Activated CD4-positive, alpha-beta T cell treated with anti-CD3 and anti-CD28 coated beads, Interleukin-2, Interleukin-4, amounts not matched to agents 100 ng/mL and 50 ng/mL, durations not matched to agents 16 hours and 8 hours (primary cell): ENCODE results near the gene TCF7L2.
A peak's percentile ranks its signal among the peaks of the same experiment; 100 is the strongest.

ENCODE experiments used
- DNase-seq: peaks from one replicate; pipeline ENCODE4 v3.0.0-alpha.2; 2020; ENCODE audit warnings: low spot score

TCF7L2 gene

DNA sequence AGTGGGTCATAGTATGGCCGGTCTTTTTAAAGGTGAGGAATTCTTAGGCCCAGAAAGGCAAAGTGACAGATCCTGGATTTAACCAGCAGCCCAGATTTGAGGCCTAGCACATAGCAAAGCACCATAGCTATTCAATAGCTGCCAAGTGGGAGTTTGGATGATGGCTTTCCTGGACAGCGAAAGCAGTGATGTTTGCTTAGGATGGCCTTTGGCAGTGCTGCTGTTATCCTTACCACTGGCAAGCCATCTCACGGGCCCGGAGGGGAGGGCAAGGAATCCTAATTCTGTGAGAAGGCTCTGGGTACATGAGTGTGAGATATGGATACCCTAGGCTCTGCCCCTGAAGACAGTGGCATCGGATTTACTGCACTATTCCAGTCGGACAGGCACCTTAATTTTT is 50.4 kb downstream of the TCF7L2 start:
- no peak for DNase-seq

DNA sequence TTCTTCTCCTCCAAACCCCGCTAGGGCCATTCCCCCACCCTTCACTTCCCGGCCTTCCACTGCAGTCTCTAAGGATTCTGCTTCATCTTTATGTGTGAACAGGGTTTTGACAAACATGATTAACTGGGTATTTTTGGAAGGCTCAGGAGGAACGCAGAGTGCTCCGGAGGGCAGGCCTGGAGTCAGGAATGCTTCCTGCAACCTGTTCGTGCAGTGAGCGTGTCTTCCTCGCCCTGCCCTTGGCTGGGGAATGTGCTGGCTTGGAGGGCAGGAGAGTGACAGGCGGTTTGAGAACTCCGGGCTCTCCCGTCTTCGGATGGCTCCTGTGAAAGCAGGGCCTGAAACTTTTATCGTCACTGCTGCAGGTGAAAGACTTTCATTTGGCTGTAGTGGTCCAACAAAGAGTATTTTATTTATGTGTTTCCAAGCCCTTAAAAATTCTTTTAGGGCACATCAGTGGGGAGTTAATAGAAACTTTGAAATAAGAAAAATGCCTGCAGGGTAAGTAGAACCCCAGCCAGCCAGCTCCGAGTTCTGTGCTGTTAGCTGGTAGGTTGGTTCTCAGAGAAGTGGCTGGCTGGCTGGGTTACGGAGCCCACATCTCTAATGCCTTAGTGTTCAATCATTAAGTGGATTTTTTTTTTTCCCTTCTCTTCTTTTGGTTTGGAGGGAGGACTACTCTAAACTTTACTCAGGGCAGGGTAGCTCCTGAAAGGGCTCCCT is 51.0 kb downstream of the TCF7L2 start:
- DNase-seq: no peak

DNA sequence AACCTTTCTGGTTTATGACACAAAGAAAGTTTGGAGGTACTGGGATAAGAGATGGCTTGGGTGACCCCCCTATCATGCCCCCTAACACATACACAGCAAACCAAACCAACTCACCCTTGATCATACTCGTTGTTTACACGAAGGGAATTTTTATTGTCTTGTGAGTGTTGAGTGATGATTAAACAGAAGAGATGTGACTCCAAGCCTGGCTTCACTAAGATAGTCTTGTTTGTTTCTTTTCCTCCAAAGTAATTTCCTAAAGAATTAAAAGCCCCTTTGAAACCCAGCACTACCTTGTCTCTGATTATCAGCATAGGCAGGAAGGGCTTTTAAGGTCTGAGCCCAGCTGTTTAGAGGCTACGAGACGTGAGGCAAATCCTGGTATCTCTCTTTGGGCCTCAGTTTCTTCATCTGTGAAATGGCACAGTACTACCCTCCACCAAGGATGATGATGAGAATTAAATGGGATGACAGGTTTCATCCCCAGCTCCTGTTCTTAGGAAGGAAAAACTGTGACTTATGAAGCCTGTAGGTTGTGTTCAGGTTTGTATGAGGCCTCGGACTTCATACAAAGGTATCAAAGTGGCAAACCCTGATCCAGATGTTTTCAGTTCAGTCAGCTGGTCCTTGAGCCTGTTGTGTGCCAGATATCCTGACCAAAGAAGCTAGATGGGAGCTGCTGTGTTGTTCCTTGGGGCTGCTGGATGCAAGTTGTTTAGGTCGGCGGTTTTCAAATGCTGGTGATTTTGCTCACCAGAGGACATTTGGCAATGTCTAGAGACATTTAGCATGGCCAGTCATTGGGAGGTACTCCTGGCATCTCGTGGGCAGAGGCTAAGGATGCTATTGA is 51.8 kb downstream of the TCF7L2 start:
- no peak for DNase-seq

DNA sequence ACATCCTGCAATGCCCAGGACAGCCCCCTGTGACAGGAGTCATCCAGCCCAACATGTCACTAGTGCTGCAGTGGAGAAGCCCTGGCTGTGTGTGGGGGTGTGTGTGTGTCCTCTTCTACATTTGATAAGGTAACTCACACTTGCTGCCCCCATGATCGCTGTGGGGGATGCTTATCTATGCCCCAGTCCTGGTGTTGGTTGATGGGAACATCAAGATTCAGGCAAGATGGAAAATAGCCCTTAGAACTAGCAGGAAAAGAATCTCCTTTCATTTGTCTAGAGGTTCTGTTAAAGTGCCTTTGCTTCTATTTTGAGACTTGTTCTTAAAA is 52.4 kb downstream of the TCF7L2 start:
- no peak for DNase-seq

DNA sequence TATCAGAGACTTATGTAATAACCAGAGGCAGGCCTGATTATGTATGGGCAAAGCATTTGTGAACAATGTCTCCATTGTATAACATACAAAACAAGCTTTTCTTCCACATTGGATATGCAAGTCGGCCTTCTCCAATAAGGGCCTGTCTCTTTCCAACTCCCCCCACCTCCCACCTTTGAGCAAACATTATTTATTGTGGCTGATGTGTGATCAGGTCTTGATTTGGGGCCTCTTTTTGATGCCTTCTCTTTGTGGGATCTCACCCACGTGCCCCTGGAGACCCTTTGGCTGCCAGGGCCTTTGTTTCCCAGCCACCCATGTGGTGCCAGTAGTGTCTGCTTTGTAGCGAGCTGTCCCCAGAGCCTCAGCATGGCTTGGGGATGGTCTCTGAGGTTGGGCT is 53.0 kb downstream of the TCF7L2 start:
- DNase-seq: no peak

DNA sequence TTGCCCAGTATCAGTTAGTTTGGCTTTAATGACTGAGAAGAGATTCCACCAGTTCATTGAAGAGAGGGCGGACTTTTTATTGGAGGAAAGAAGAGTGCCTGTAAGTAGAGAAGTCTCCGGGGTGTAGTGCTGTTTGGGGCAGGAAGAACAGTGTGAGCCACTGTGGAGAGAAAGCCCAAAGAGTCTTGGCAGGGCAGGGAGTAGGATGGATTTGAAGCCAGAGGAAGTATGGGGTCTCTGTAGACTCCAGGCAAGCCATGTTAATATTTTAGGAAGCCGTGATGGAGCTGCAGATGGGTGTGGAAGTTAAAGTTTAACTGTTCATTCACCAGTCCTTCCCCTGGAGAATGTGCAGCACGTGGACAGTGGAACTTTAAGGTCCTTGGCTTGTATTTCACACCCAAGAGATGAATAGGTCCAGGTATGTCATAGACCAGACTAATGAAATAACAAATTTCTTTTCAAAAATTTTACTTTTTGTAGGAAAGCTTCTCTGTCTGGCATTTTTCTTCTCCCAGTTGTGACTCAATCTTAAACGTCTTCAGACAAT is 54.1 kb downstream of the TCF7L2 start:
- DNase-seq: no peak

DNA sequence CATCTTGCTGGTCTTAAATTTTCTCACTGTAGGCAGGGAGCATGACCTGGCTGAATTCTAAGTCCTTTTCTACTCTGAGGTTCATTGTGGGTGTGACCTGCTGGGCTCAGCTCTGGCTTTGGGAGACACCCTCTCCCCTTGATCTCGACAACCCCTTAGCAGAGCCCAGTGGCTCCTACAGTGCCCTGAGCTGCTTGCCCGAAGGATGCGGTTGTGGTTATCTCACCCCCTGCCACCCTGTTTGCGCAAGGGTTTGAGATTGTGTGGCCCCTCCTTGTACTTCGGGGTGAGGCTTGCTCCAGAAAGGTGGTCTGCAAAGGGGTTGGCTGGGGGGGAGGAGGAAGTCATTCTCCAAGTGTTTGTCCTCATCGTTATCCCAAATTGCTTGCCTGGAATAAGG is 55.3 kb downstream of the TCF7L2 start:
- no peak for DNase-seq

DNA sequence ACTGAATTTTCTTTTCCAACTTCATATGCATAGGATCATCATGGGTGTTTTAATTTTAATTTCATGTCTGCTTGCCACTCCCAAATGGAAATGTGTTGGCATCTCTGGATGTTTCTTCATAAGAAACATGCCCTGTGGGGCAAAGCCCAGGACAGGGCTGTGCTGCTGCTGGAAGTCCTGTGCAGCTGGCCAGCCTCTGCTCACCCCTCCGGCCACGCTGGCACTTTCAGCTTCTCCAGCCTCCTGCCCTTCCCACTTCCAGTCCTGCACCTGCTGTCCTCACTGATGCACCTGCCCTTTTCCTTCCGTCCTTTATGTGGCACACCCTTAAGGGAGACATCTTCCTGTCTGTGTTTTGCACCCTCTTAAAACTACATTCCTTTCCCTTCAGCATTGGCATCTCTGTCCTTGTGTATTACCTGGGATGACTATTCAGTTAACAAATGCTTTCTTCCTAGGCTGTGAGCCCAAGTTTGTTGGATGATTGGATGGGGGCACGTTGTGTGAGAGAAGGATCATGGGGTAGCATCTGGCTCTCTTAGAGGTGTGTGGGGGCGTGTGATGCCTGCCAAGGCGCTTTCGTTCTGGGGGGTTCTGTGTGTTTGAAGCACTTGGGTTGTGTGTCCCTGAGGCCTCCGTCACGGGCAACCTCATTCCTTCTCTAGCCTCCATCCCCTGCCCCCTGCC is 56.8 kb downstream of the TCF7L2 start:
- no peak for DNase-seq

DNA sequence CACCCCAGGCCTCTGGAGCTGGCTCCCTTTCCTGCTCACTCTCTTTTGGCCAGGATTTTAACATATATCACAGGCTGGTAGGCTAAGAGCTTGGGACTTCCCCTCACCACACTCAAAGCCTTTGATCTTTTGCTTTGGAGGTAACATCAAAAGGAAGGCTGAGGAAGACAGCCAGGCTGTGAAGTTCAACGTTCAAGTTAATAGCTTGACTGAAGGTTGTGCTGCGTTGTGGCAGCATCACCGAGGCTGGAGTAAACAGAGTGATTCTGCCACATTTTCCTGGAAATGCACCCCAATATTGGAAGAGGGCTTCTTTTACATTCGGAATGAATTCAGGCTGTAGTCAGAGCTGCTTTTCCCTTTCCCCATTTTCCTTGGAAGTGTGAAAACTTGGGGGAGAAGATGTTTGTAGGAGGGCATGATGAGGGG is 57.3 kb downstream of the TCF7L2 start:
- peak; percentile 41 for DNase-seq

DNA sequence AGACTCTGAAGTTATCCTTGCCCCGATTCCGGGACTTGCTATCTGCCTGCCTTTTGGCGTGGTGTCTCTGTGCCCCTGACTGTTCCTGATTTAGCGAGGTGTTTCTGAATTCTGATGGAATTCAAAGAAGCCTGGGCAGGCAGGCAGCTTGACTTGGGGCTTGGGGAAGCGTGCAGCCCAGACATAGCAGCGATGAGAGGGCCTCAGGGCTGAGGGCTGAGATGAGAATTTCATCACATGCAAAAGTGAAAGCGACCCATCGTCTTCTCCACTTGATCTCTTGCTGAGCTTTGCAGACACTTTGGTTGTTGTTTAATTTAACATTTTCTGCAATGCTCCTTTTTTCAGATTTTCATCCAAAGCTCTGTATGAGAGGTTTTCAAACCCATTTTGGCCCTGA is 57.8 kb downstream of the TCF7L2 start:
- DNase-seq: no peak

DNA sequence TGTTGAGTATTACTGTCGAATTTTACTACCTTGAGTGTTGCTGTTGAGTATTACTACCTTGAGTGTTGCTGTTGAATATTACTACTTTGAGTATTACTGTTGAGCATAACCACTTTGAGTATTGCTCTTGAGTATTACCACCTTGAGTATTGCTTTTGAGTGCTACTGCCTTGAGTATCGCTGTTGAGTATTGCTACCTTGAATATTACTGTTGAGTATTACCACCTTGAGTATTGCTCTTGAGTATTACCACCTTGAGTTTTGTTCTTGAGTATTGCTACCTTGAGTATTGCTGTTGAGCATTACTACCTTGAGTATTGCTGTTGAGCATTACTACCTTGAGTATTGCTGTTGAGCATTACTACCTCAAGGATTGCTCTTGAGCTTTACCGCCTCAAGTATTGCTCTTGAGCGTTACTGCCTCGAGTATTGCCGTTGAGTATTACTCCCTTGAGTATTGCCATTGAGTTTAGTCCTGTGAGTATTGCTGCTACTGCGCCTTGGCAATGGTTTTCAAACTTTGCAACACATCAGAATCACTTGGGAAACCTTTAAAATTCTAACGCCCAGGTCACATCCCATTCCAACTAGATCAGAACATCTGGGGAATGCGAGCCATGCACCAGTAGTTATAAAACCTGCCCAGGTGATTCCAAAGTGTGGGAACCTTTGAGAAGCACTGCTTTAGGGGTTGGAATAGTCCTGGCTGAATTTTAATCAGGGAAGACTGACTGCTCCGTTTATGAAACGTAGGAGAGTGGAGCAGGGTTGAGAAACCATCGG is 61.7 kb downstream of the TCF7L2 start:
- DNase-seq: no peak

DNA sequence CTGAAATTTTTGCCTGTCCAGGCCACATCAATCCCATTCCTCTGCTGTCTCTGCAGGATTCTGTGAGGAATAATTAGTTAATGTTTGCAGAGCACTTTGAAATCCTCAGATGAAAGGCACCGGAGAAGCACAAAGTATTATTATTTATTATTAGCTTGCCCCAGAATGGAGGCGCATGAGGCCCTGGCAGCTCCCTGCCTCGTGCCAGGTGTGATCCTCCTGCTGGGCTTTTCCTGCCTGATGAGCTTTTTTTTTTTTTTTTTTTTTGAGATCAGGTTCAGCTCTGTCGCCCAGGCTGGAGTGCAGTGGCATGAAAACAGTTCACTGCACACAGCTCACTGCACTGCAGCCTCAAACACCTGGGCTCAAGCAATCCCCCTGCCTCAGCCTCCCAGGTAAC is 65.2 kb downstream of the TCF7L2 start:
- no peak for DNase-seq

DNA sequence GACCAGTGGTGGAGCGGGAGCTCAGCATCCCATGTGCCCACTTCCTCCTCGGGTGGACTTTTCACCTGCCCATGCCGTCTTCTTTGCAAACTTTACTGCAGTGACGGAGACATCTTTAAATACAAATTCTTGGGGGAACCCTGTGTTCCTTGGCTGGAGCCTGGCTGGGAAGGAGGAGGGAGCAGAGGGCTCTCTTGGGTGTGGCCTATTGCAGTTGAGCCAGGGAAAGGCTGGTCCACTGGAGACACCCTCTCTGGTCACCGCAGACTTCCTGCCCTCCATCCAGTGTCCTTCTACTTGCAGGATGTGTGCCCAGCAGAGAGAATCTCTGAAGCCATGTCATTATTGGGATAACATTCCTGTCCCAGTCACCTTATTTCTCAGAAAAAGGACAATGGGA is 67.3 kb downstream of the TCF7L2 start:
- DNase-seq: no peak

DNA sequence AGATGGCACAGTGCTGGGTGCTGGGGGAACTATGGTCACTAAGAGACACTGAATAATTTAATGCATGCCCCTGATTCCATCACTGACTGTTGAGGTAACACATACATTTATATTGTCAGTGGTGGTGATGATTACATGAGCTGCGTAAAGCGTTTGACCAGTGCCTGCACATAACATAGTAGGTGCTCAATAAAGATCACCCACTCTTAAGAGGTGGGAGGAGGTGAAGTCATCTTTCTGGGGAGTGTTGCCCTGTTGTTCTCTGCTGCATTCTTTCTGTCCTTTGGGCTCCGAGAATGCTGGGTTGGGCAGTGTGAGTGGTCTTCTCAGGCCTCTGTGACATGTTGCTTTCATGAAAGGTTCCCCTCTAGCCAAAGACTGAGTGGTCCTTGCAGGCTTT is 68.0 kb downstream of the TCF7L2 start:
- no peak for DNase-seq

DNA sequence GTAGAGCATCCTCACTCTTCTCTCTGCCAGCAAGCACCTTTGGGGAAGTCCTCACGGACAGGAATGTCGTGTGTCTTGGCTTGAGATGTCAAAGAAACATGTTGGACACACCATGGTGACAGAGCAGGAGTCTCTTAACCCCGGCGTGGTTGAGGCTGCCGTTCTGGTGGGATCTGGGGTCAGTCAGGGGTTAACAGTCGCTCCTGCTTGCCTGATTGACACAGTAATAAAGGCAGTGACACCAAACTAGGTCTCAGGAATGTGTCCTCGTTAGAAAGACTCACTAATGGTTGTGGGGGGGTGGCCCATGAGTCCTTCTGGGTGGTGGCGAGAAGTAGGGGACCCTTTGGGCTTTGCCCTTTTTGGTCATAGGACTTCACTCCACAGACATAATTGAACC is 69.0 kb downstream of the TCF7L2 start:
- no peak for DNase-seq

DNA sequence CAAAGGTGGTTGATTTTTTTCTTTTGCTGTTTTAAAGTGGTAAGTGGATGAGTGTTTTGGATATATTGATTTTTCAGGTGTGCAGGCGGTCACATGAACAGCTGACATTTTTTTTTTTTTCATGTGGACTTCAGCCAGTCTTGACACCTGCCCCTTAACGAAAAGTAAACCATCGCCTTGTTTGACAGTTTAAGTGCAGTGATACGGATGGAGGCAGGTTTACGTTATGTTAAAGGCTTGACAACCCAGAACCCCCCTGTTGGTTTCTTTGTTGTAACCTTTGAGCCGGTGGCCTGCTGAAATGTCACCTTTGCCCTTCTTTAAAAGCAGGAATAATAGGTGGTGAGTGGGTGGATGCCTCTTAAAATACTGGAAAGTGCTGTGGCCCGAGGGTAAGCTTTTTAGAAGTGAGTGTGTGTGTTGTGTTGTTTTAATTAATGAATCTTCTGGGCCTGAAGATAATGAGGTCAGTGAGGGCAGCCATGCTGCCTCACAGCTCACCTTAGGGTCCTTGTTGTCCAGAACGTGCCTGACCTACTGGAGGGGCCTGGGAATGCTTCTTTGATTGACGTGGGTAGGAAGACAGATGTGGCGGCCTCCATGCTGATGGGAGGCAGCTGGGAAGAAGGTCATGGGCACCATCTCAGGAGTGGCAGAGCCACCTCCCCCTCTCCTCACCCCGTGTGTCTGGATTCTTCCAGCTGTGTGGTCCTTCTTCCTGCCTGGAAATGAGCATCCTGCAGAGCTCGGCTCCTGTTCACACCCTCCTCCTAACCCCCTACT is 69.8 kb downstream of the TCF7L2 start:
- DNase-seq: no peak

DNA sequence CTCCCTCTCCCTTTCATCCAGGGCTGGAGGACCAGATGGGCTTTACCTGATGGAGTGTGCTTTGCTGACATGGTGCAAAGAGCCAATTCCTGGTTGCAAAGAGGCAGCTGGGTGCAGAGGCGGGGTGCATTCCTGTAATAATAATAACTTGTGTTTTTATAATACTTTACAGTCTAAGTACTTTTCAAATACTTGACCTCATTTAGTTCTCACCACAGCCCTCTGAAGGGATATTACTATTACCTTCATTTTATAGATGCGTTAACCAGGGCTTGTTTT is 70.4 kb downstream of the TCF7L2 start:
- DNase-seq: no peak

DNA sequence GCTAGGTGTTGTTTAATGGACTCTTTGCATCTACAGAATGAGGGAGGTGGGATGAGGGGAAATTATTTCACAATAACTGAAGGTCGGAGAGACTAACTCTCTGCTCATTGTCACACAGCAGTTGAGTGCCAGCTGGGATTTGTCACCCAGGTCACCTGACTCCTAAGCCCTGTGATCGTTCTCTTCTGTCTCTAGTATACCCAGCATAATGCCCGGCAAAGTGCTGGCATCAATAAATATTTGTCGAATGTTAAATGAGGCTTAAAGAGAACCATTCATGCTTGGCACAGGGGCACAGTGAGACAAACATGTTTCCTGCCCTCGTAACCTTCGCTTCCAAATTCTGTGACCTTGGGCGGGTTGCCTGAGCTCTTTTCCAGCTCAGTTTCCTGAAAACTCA is 70.8 kb downstream of the TCF7L2 start:
- no peak for DNase-seq

DNA sequence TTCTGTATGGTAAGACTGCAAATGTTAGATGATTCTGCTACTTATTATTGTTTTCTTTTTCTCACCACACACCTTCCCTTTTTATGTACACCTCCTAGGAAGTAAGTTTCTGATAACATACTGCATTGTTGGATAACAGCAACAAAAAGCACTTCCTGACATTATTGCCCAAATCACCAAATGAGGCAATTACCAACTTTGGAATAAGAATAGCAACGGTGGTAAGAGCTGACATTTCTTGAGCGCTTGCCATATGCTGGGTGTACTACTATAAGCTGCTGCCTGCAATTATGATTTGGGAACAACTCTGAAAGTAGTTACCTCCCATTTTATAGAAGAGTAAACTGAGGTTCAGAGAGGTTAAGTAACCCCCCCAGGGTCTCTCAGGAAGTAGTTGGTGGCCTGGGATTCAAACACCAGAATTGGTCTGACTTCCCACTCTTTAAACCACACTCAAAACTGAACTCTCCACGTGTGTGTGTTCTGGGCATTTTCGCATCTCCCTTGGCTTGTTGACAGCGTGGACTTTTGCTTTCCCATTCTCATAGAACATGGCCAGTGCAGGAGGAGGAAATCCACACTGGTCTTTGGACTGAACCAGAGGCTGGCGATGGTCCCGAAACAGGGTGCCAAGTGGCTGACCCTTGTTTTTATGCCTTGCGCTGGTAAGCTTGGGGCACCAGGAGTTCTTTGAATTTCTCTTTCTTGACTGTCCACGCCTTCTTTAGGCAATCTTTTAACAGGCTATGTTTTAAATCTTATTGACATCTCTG is 71.4 kb downstream of the TCF7L2 start:
- no peak for DNase-seq

DNA sequence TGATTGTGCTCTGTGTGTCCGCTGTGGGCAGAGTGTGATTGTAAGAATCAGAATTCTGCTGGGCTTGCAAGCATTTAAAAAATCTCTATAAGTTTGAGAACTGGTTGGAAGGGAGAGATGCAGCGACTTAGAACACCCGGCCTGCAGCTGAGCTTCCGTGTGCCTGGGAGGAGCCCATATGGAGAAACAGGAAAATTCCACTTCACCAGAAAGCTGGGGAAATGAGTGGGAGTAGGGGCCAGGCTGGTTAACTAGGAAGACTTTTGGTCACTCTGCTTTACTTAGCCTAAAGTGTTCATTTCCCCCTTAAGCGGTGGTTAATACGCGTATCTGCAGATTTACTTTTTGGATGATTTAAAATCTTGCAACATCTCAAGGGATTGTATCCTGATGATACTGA is 72.2 kb downstream of the TCF7L2 start:
- DNase-seq: no peak

DNA sequence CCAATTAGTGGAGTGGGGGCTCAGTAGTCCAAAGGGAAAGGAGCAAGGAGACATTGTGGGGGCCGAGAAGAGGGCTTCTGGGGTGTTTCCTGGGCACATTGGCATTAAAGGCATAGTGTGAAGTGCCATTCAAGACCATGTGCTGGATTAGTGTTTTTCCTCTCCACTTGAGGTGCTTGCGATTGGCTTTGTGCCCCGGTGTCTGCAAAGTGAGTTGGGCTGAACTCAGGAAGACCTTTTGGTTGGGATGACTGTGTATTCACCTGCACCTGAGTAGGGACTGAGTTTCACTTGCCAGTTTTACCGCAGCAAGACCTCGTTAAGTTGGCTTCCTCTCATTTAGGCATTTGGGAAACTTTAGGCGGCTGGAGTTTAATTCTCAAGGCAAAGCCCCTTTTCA is 73.0 kb downstream of the TCF7L2 start:
- no peak for DNase-seq
